Right atrium auricular region (tissue), 2 donors: ENCODE results near the gene KCNK18. TPM values are rescaled to one million over a fixed set of nuclear protein-coding genes. Genes with fewer than 3 reads are reported as not detected.

ENCODE experiments used
- DNase-seq: peaks from one replicate; pipeline ENCODE4 v3.0.0-alpha.2; 2019; ENCODE audit warnings: low spot score
- H3K27ac ChIP-seq, 2 donors: fragments of 200-600 bp; sonication (generic); 1 replicate in 1 of 2; 2 replicates in 1 of 2; pipeline ENCODE4 v1.5.1; 2016 to 2019
- H3K27me3 ChIP-seq, 2 donors: fragments of 200-600 bp; sonication (generic); one replicate each; pipeline versions ENCODE4 v1.5.1 to v1.6.0; 2017 to 2019
- H3K36me3 ChIP-seq: fragments of 200-600 bp; sonication (generic); one replicate; pipeline ENCODE4 v1.5.1; 2016
- H3K4me1 ChIP-seq, 2 donors: fragments of 200-600 bp; sonication (generic); one replicate each; pipeline versions ENCODE4 v1.5.1 to v1.6.0; 2017 to 2019
- H3K4me3 ChIP-seq, 2 donors: fragments of 200-600 bp; sonication (generic); 1 replicate in 1 of 2; 2 replicates in 1 of 2; pipeline ENCODE4 v1.5.1; 2017 to 2019; ENCODE audit warnings: mild to moderate bottlenecking in 1 of 2, moderate library complexity in 1 of 2
- H3K9me3 ChIP-seq, 2 donors: fragments of 200-600 bp; sonication (generic); one replicate each; pipeline ENCODE4 v1.5.1; 2019
- CTCF ChIP-seq, 2 donors: fragments of 200-600 bp; sonication (generic); IDR thresholded peaks; one replicate each; pipeline ENCODE4 v1.5.1; 2019; ENCODE audit warnings: antibody characterized with exemption in 2 of 2
- total RNA-seq, 2 donors: library from RNA; depleted of rRNA; stranded (reverse); fragments of >200 nt; gene quantifications; one replicate each; pipeline ENCODE4 v1.1.0, GENCODE V29; 2016

Gene KCNK18
- total RNA-seq, 2 donors from 2014 or later, result not detected

- no peak overlapping the region for H3K27ac ChIP-seq
- H3K27me3 ChIP-seq, result no peaks in the 10 kb centered on the region
- DNase-seq, result no peak
- H3K4me3 ChIP-seq, result no peak overlapping the region
- no peaks in the 10 kb centered on the region for H3K9me3 ChIP-seq
- H3K4me1 ChIP-seq, result no peaks in the 10 kb centered on the region
- no peak for TF ChIP-seq CTCF (IDR thresholded peaks at IDR 0.05)
- H3K36me3 ChIP-seq, result no peaks in the 10 kb centered on the region
Observed at GRCh38 chr10:117246997-117247671, 49.8 kb downstream of the KCNK18 start.

- H3K4me1 ChIP-seq, result no peaks in the 10 kb centered on the region
- no peak overlapping the region for H3K4me3 ChIP-seq
- H3K36me3 ChIP-seq, result no peaks in the 10 kb centered on the region
- no peak for DNase-seq
- H3K27ac ChIP-seq, result no peak overlapping the region
- no peak for TF ChIP-seq CTCF (IDR thresholded peaks at IDR 0.05)
- no peaks in the 10 kb centered on the region for H3K27me3 ChIP-seq
- H3K9me3 ChIP-seq, result no peaks in the 10 kb centered on the region
Observed at GRCh38 chr10:117248750-117249465, 51.6 kb downstream of the KCNK18 start.

GRCh38 chr10:117249493-117250093 lies 52.3 kb downstream of the KCNK18 start:
- Histone ChIP-seq H3K27me3 (no peaks in the 10 kb centered on the region), H3K4me3 (no peak overlapping the region), H3K4me1 (no peaks in the 10 kb centered on the region), H3K27ac (no peak overlapping the region), H3K36me3 (no peaks in the 10 kb centered on the region), H3K9me3 (no peaks in the 10 kb centered on the region)
- no peak for DNase-seq
- TF ChIP-seq CTCF (IDR thresholded peaks at IDR 0.05), result no peak

DNA sequence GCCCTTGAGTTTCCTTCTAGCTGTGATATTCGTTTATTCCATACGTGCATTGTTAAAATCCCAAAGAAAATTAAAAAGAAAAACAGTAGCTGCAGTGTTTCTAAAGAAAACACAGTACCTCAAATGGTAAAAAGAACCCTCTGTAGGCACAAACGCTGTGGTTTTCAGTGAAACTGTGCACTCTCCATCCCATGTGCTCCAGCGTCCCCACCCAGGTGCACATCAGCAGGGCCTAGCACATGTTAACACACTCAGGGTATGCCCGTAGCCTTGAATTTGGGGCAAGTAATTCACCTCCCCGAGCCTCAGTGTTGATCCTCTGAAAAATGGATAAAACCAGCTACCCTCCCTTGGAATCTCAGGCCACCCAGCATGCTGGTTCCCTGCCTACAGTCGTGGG lies 53.1 kb downstream of the KCNK18 start:
- no peaks in the 10 kb centered on the region for H3K9me3 ChIP-seq
- no peaks in the 10 kb centered on the region for H3K36me3 ChIP-seq
- no peak for DNase-seq
- H3K4me1 ChIP-seq, result no peaks in the 10 kb centered on the region
- H3K4me3 ChIP-seq, result no peak overlapping the region
- no peaks in the 10 kb centered on the region for H3K27me3 ChIP-seq
- no peak overlapping the region for H3K27ac ChIP-seq
- TF ChIP-seq CTCF (IDR thresholded peaks at IDR 0.05), result no peak

GRCh38 chr10:117253908-117254307 lies 56.6 kb downstream of the KCNK18 start:
- no peaks in the 10 kb centered on the region for H3K36me3 ChIP-seq
- no peaks in the 10 kb centered on the region for H3K9me3 ChIP-seq
- no peaks in the 10 kb centered on the region for H3K4me1 ChIP-seq
- H3K27me3 ChIP-seq, result no peaks in the 10 kb centered on the region
- no peak for TF ChIP-seq CTCF (IDR thresholded peaks at IDR 0.05)
- DNase-seq, result no peak
- H3K4me3 ChIP-seq, result no peak overlapping the region
- no peak overlapping the region for H3K27ac ChIP-seq
